Measurements from ENCODE around the gene RUNX1. TPM values are rescaled to one million over a fixed set of nuclear protein-coding genes. Genes with fewer than 3 reads are reported as not detected.

RUNX1 gene
- total RNA-seq, 1 experiment from 2014 or later = 86.2 TPM

- TF ChIP-seq CTCF (IDR thresholded peaks at IDR 0.05; ENCODE audit: unreplicated experiment) = no peak
- intact Hi-C loops (cut with micrococcal nuclease) = no loop called here
These were observed 68.5 kb downstream of the RUNX1 start for GRCh38 chr21:34980423-34981115.

DNA sequence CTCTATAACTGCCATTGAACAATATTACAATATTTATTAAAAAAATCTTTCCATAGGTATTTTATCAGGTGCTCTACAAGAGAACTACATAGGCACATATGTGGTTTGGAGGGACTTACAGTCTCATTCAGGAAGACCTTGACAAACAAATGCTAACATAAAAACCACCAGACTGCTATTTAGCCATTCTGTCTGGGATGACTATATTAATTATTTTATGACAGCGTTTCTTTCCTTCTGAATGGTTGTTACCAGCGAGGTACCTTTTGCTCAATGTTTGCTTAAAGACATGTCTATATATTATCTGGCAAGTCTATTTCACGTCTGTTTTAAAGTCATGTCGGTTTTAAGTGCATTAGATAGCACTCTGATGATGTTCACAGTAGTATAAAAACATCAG lies 69.7 kb downstream of the RUNX1 start:
- intact Hi-C loops (cut with micrococcal nuclease) = no loop called here
- H3K36me3 Mint-ChIP-seq (ENCODE audit: insufficient read depth, unreplicated experiment) = peaks cover 7% of the 10 kb centered on the region
- TF ChIP-seq CTCF (IDR thresholded peaks at IDR 0.05; ENCODE audit: unreplicated experiment) = no peak
- H3K27ac Mint-ChIP-seq (ENCODE audit: low read depth, unreplicated experiment) = no peak overlapping the region
- BruUV-seq (replicated peaks) = no TSS peak
- H3K4me1 Mint-ChIP-seq (ENCODE audit: insufficient read depth, unreplicated experiment) = peaks cover 16% of the 10 kb centered on the region
- no peak overlapping the region for H3K4me3 Mint-ChIP-seq (ENCODE audit: unreplicated experiment)
- ChIA-PET CTCF (no interaction called here), POLR2A (no interaction called here)
- H3K9me3 Mint-ChIP-seq (ENCODE audit: unreplicated experiment) = no peaks in the 10 kb centered on the region
- H3K27me3 Mint-ChIP-seq (ENCODE audit: insufficient read depth, unreplicated experiment) = no peaks in the 10 kb centered on the region
- no peak for DNase-seq (ENCODE audit: unreplicated experiment)

More at GRCh38 chr21:34980423-34981115, 68.5 kb downstream of the RUNX1 start:
- no peak overlapping the region for H3K4me3 Mint-ChIP-seq (ENCODE audit: unreplicated experiment)
- peaks cover 7% of the 10 kb centered on the region for H3K36me3 Mint-ChIP-seq (ENCODE audit: insufficient read depth, unreplicated experiment)
- no TSS peak for BruUV-seq (replicated peaks)
- no peak overlapping the region for H3K27ac Mint-ChIP-seq (ENCODE audit: low read depth, unreplicated experiment)
- H3K27me3 Mint-ChIP-seq (ENCODE audit: insufficient read depth, unreplicated experiment) = no peaks in the 10 kb centered on the region
- no peaks in the 10 kb centered on the region for H3K9me3 Mint-ChIP-seq (ENCODE audit: unreplicated experiment)
- POLR2A ChIA-PET = no interaction called here
- peaks cover 16% of the 10 kb centered on the region for H3K4me1 Mint-ChIP-seq (ENCODE audit: insufficient read depth, unreplicated experiment)
- CTCF ChIA-PET = no interaction called here
- DNase-seq (ENCODE audit: unreplicated experiment) = no peak

DNA sequence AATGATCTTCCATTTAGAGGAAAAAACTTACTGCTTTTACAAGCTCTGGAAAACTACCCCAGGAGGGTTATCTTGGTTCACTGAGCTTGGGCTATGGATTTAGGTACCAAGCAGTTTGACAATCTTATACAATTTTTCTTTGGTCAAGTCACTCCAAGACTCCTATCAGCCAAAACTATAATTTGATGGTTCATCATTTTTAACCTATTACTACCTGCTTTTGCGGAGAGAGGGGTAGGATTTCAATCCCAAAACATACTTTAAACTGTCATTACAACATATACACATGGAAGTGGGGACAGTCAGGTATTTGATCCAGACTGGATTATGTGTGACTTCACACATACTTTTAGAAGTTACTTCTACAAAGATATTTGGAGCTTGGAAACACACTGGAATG lies 71.8 kb downstream of the RUNX1 start:
- H3K9me3 Mint-ChIP-seq (ENCODE audit: unreplicated experiment) = no peaks in the 10 kb centered on the region
- intact Hi-C loops (cut with micrococcal nuclease) = no loop called here
- peaks cover 7% of the 10 kb centered on the region for H3K36me3 Mint-ChIP-seq (ENCODE audit: insufficient read depth, unreplicated experiment)
- no peaks in the 10 kb centered on the region for H3K4me1 Mint-ChIP-seq (ENCODE audit: insufficient read depth, unreplicated experiment)
- H3K27ac Mint-ChIP-seq (ENCODE audit: low read depth, unreplicated experiment) = no peak overlapping the region
- BruUV-seq (replicated peaks) = no TSS peak
- no peaks in the 10 kb centered on the region for H3K27me3 Mint-ChIP-seq (ENCODE audit: insufficient read depth, unreplicated experiment)
- DNase-seq (ENCODE audit: unreplicated experiment) = no peak
- POLR2A ChIA-PET = no interaction called here
- no peak for TF ChIP-seq CTCF (IDR thresholded peaks at IDR 0.05; ENCODE audit: unreplicated experiment)
- CTCF ChIA-PET = no interaction called here
- H3K4me3 Mint-ChIP-seq (ENCODE audit: unreplicated experiment) = no peak overlapping the region

DNA sequence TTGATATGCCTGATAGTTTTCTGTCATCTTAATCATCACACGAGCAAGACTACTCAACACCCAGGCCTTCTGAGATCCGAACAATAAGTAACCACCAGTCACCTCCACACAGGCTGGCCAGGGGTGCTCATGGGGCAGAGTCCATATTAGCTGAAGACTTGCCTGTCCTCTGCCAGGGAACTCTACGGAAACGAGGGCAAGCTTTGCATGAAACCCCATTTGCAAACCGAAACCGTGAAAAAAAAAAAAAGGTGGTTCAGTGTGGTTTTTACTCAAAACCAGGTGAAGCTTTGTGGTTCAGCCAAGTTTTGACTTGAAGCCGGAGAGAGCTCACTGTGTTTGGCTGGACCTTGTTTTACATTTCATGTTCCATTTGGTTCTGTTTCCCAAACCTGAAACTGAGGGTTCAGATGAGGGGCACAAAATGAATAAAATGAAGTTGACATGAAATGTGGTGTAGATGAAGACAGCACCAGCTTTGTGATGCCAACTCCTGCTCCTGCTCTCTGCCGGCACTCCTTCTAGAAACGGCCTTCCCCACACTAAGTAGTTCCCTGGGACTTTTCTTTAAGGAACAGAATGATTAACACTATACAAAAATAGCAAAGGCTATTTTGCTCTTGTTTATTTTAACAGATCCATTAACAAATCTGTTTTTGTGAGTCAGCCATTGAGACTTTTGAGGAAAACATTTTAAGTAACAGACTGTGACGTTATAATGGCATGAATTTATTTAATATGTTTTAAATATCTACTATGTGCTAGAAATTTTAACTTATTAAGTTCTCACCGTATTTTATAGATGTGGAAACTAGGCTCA lies 74.7 kb downstream of the RUNX1 start:
- Mint-ChIP-seq H3K27ac (ENCODE audit: low read depth, unreplicated experiment) (no peak overlapping the region), H3K9me3 (ENCODE audit: unreplicated experiment) (no peaks in the 10 kb centered on the region), H3K4me3 (ENCODE audit: unreplicated experiment) (no peak overlapping the region), H3K4me1 (ENCODE audit: insufficient read depth, unreplicated experiment) (no peaks in the 10 kb centered on the region), H3K27me3 (ENCODE audit: insufficient read depth, unreplicated experiment) (no peaks in the 10 kb centered on the region), H3K36me3 (ENCODE audit: insufficient read depth, unreplicated experiment) (peaks cover 7% of the 10 kb centered on the region)
- no peak for TF ChIP-seq CTCF (IDR thresholded peaks at IDR 0.05; ENCODE audit: unreplicated experiment)
- intact Hi-C loops (cut with micrococcal nuclease) = no loop called here
- BruUV-seq (replicated peaks) = no TSS peak
- ChIA-PET CTCF (interaction anchor here (0.6 kb wide), 1 partner anchor 1801 kb away, joined by 3 read pairs; no protein-coding TSS in a partner anchor), POLR2A (interaction anchor here (0.7 to 0.8 kb wide), 2 partner anchors 9 to 22 kb away, joined by 3 read pairs; no protein-coding TSS in a partner anchor)
- no peak for DNase-seq (ENCODE audit: unreplicated experiment)
